HepG2 (cell line): ENCODE data around the gene TPST1. TPM values are rescaled to one million over a fixed set of nuclear protein-coding genes. Genes with fewer than 3 reads are reported as not detected.

Experiments used
- ATAC-seq: fragments of 200-7000 bp; cut with Tn5 transposase; 3 replicates; pipeline ENCODE4 v1.9.1; 2020; ENCODE audit warnings: mild to moderate bottlenecking, moderate library complexity
- BruUV-seq: library from RNA; stranded (reverse); fragments of 400-500 nt; replicated peaks from 2 replicates; lab custom pipeline; 2021; lab: Mats Ljungman, UMichigan
- CTCF ChIA-PET: fragments of 300-600 bp; formaldehyde crosslinking; extraction: SDS; loops from one replicate; lab custom pipeline; 2021; ENCODE audit warnings: low total read pairs, inconsistent platforms, low intra/inter-chr PET ratio; lab: Yijun Ruan, JAX
- POLR2A ChIA-PET: fragments of 350-600 bp; sonication (Branson Sonifier 250); formaldehyde crosslinking; loops from one replicate; lab custom pipeline; 2020; ENCODE audit warnings: antibody characterized with exemption, inconsistent platforms; lab: Yijun Ruan, JAX
- DNase-seq: peaks from one replicate; pipeline ENCODE4 v3.0.0-alpha.2; 2015; ENCODE audit warnings: low spot score
- FAIRE-seq: peaks from 3 replicates; lab custom pipeline; 2011; peaks lifted over from hg19 to GRCh38; lab: Jason Lieb, UNC
- H2AFZ ChIP-seq: one replicate; pipeline ENCODE4 v1.6.1; 2011; ENCODE audit warnings: low read length, inconsistent platforms
- H3K27ac ChIP-seq: fragments of 300-600 bp; 3 replicates; pipeline ENCODE4 v1.8.0; 2011; ENCODE audit warnings: mixed run types, mild to moderate bottlenecking, mixed read lengths, low read length, inconsistent platforms; ENCODE audit not compliant: insufficient read depth; ENCODE audit errors: extremely low read length
- H3K27me3 ChIP-seq, 2 experiments: fragments of 200-600 bp in 1 of 2; 2 replicates in 1 of 2; 3 replicates in 1 of 2; pipeline versions ENCODE4 v1.6.0 to v1.8.0; 2011; ENCODE audit warnings: low read length in 2 of 2, mild to moderate bottlenecking in 2 of 2, moderate library complexity in 2 of 2, inconsistent platforms in 1 of 2; ENCODE audit not compliant: insufficient read depth in 2 of 2, control insufficient read depth in 1 of 2
- H3K36me3 ChIP-seq, 2 experiments: fragments of 200-600 bp in 1 of 2; replicated peaks in 1 of 2; 2 replicates in 1 of 2; 3 replicates in 1 of 2; pipeline versions ENCODE4 v1.5.1 to v1.8.0; 2011; ENCODE audit warnings: low read length in 2 of 2, inconsistent platforms in 1 of 2; ENCODE audit not compliant: insufficient read depth in 2 of 2, control insufficient read depth in 1 of 2
- H3K4me1 ChIP-seq: 2 replicates; pipeline ENCODE4 v1.5.1; 2012; ENCODE audit warnings: low read length, inconsistent platforms; ENCODE audit not compliant: insufficient read depth
- H3K4me2 ChIP-seq: 2 replicates; pipeline ENCODE4 v1.6.0; 2011; ENCODE audit warnings: low read depth, low read length, inconsistent platforms
- H3K4me3 ChIP-seq, 3 experiments: fragments of 200-600 bp in 1 of 3; sonication (generic), shearing (Covaris generic) in 1 of 3; replicated peaks in 1 of 3; 2 replicates each; pipeline ENCODE4 v1.5.1; 2011 to 2016; ENCODE audit warnings: low read length in 3 of 3, inconsistent platforms in 2 of 3, low read depth in 2 of 3, mild to moderate bottlenecking in 2 of 3, control low read depth in 1 of 3, mixed read lengths in 1 of 3; ENCODE audit not compliant: insufficient read depth in 1 of 3
- H3K79me2 ChIP-seq: one replicate; pipeline ENCODE4 v1.6.1; 2011; ENCODE audit warnings: low read length, inconsistent platforms; ENCODE audit not compliant: insufficient read depth
- H3K9ac ChIP-seq: 2 replicates; pipeline ENCODE4 v1.6.0; 2011; ENCODE audit warnings: mild to moderate bottlenecking, low read depth, low read length, inconsistent platforms; ENCODE audit not compliant: insufficient read depth
- H3K9me3 ChIP-seq: 2 replicates; pipeline ENCODE4 v1.5.1; 2012; ENCODE audit warnings: mild to moderate bottlenecking, low read length
- H4K20me1 ChIP-seq: 2 replicates; pipeline ENCODE4 v1.6.0; 2011; ENCODE audit warnings: inconsistent platforms, mild to moderate bottlenecking, low read length, moderate library complexity; ENCODE audit not compliant: insufficient read depth
- CREBL2 ChIP-seq: sonication (generic); formaldehyde crosslinking; IDR thresholded peaks from 2 replicates; pipeline ENCODE4 v1.8.1; 2023; ENCODE audit warnings: missing genetic modification reagents, mild to moderate bottlenecking, borderline replicate concordance
- FOXA3 ChIP-seq: IDR thresholded peaks from 2 replicates; pipeline ENCODE4 v1.6.1; 2016; ENCODE audit warnings: missing genetic modification reagents, missing compliant biosample characterization
- JUNB ChIP-seq: sonication (generic); formaldehyde crosslinking; IDR thresholded peaks from 2 replicates; pipeline ENCODE4 v1.8.0; 2022; ENCODE audit warnings: missing genetic modification reagents, mild to moderate bottlenecking, borderline replicate concordance
- MAFK ChIP-seq, 2 experiments: IDR thresholded peaks in 1 of 2; conservative IDR thresholded peaks in 1 of 2; 2 replicates each; pipeline ENCODE4 v1.6.1; 2011; ENCODE audit warnings: improper control_type of control experiment in 2 of 2, low read length in 2 of 2
- NR2C2 ChIP-seq: sonication (generic); formaldehyde crosslinking; IDR thresholded peaks from 2 replicates; pipeline ENCODE4 v1.4.0; 2020; ENCODE audit warnings: missing genetic modification reagents, mild to moderate bottlenecking, moderate library complexity, borderline replicate concordance
- PAF1 ChIP-seq: IDR thresholded peaks from 2 replicates; pipeline ENCODE4 v1.6.1; 2016; ENCODE audit warnings: missing genetic modification reagents, missing compliant biosample characterization
- ZBTB21 ChIP-seq: sonication (generic); formaldehyde crosslinking; IDR thresholded peaks from 2 replicates; pipeline ENCODE4 v1.4.0; 2020; ENCODE audit warnings: missing genetic modification reagents
- ZBTB3 ChIP-seq: sonication (generic); formaldehyde crosslinking; IDR thresholded peaks from 2 replicates; pipeline ENCODE4 v1.4.0; 2020; ENCODE audit warnings: low read depth, mild to moderate bottlenecking, moderate library complexity, missing genetic modification reagents, borderline replicate concordance
- ZNF407 ChIP-seq: sonication (generic); formaldehyde crosslinking; IDR thresholded peaks from one replicate; pipeline ENCODE4 v1.5.1; 2020; ENCODE audit warnings: mild to moderate bottlenecking, missing genetic modification reagents; ENCODE audit errors: not compliant biosample characterization
- ZNF597 ChIP-seq: sonication (generic); formaldehyde crosslinking; IDR thresholded peaks from 2 replicates; pipeline ENCODE4 v1.5.0; 2020; ENCODE audit warnings: missing genetic modification reagents
- WGBS: methylation state at CpG from one replicate; pipeline ENCODE4 v1.1.6; 2017; ENCODE audit warnings: low lambda C conversion rate; 5-methylcytosine and 5-hydroxymethylcytosine counted together
- in situ Hi-C: cut with HindIII; loops from 2 replicates; pipeline ENCODE4 v1.10.0; 2017; ENCODE audit warnings: low pct_unique_long_range_greater_than_20kb; ENCODE audit not compliant: extremely low pct_ligation_motif_present
- intact Hi-C: fragments of 100-400 bp; cut with micrococcal nuclease; formaldehyde crosslinking; loops from one replicate; pipeline ENCODE4 v1.10.0; 2022; ENCODE audit not compliant: unreplicated experiment
- polyA plus RNA-seq, 8 experiments: library from polyadenylated mRNA; depleted of rRNA in 3 of 8; stranded (reverse) in 7 of 8; unstranded in 1 of 8; fragments of >200 nt; fragmentation: Illumina TruSeq in 4 of 8; extraction: Trizol in 4 of 8; gene quantifications; 2 replicates each; pipeline versions ENCODE4 v1.2.1 to v1.2.3, GENCODE V29; 2011 to 2016; ENCODE audit warnings: low read depth in 4 of 8, missing spikeins in 1 of 8, mixed read lengths in 1 of 8; ENCODE audit not compliant: insufficient read depth in 1 of 8
- total RNA-seq, 5 experiments: library from RNA; depleted of rRNA; stranded (reverse); fragments of >200 nt; fragmentation: Illumina TruSeq; extraction: Trizol; gene quantifications; 2 replicates each; pipeline ENCODE4 v1.2.3, GENCODE V29; 2016; ENCODE audit warnings: low read depth in 1 of 5
- TF ChIP-seq, protein P1 (sequence below): IDR thresholded peaks from 2 replicates; pipeline ENCODE4 v1.6.1; 2012; ENCODE audit warnings: low read length, improper control_type of control experiment

Gene TPST1
- total and polyA plus RNA-seq, 2 of the 13 experiments (the other 11 are each of a cell fraction or from before 2014, with no cell fraction given) = 24.3 to 34.1 TPM

DNA sequence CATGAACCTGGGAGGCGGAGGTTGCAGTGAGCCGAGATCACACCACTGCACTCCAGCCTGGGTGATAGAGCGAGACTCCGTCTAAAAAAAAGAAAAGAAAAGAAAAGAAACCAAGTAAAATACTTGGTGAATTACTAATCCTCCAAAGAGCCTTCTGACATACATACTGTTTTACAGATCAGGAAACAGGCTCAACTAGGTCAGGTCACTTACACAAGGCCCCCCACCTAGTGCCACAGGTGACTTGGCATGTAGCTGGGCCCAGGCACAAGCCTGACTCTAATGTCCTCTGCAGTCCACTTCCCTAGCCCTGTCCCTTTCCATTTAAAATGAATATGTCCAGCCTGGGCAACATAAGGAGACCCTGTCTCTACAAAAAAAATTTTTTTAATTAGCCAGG, 157.0 kb downstream of the TPST1 start:
- no peaks in the 10 kb centered on the region for H3K9me3 ChIP-seq
- H3K27me3 ChIP-seq = no peaks in the 10 kb centered on the region
- peaks cover 6% of the 10 kb centered on the region for H3K4me1 ChIP-seq
- H3K4me3 ChIP-seq = no peak overlapping the region
- H3K9ac ChIP-seq = no peak overlapping the region
- no peak overlapping the region for H2AFZ ChIP-seq
- in situ Hi-C loops (no loop called here), intact Hi-C loops (no loop called here)
- no peaks in the 10 kb centered on the region for H3K79me2 ChIP-seq
- H3K4me2 ChIP-seq = no peak overlapping the region
- H3K36me3 ChIP-seq = peaks cover 0 to 4% of the 10 kb centered on the region in 2 experiments; a peak in 1 of 5 replicates
- ChIA-PET POLR2A (no interaction called here), CTCF (no interaction called here)
- ATAC-seq (no peak), FAIRE-seq (no peak), DNase-seq (no peak)
- no TSS peak for BruUV-seq
- H3K27ac ChIP-seq = no peak overlapping the region
- WGBS = 99% methylated on average over 4 of the region's 4 CpGs
- H4K20me1 ChIP-seq = no peaks in the 10 kb centered on the region
- TF ChIP-seq FOXA3 (CRISPR knock-in tag) (no peak), ZBTB21 (CRISPR knock-in tag) (no peak), ZNF407 (no peak), CREBL2 (CRISPR knock-in tag) (no peak), JUNB (CRISPR knock-in tag) (no peak), ZBTB3 (CRISPR knock-in tag) (no peak), NR2C2 (CRISPR knock-in tag) (no peak), ZNF597 (CRISPR knock-in tag) (no peak), PAF1 (no peak), MAFK (conservative IDR thresholded peaks at IDR 0.05 in 1 of 2, IDR thresholded peaks at IDR 0.05 in 1 of 2; ENCODE audit: low read length in 2 of 2) (no peak)
- TF ChIP-seq, protein P1, sequence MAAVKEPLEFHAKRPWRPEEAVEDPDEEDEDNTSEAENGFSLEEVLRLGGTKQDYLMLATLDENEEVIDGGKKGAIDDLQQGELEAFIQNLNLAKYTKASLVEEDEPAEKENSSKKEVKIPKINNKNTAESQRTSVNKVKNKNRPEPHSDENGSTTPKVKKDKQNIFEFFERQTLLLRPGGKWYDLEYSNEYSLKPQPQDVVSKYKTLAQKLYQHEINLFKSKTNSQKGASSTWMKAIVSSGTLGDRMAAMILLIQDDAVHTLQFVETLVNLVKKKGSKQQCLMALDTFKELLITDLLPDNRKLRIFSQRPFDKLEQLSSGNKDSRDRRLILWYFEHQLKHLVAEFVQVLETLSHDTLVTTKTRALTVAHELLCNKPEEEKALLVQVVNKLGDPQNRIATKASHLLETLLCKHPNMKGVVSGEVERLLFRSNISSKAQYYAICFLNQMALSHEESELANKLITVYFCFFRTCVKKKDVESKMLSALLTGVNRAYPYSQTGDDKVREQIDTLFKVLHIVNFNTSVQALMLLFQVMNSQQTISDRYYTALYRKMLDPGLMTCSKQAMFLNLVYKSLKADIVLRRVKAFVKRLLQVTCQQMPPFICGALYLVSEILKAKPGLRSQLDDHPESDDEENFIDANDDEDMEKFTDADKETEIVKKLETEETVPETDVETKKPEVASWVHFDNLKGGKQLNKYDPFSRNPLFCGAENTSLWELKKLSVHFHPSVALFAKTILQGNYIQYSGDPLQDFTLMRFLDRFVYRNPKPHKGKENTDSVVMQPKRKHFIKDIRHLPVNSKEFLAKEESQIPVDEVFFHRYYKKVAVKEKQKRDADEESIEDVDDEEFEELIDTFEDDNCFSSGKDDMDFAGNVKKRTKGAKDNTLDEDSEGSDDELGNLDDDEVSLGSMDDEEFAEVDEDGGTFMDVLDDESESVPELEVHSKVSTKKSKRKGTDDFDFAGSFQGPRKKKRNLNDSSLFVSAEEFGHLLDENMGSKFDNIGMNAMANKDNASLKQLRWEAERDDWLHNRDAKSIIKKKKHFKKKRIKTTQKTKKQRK = no peak
